NCI-H187 (cell line): ENCODE data around the gene NMRK2.
"Not testable (repeated sequence)": the region's sequence is repeated elsewhere in the genome, so short reads cannot be mapped to it uniquely, and the experiment has no call there.

Experiments used
- DNase-seq, 2 experiments: peaks; one replicate each; lab custom pipeline; 2025; lab: John Stamatoyannopoulos, UW

NMRK2 gene

DNA sequence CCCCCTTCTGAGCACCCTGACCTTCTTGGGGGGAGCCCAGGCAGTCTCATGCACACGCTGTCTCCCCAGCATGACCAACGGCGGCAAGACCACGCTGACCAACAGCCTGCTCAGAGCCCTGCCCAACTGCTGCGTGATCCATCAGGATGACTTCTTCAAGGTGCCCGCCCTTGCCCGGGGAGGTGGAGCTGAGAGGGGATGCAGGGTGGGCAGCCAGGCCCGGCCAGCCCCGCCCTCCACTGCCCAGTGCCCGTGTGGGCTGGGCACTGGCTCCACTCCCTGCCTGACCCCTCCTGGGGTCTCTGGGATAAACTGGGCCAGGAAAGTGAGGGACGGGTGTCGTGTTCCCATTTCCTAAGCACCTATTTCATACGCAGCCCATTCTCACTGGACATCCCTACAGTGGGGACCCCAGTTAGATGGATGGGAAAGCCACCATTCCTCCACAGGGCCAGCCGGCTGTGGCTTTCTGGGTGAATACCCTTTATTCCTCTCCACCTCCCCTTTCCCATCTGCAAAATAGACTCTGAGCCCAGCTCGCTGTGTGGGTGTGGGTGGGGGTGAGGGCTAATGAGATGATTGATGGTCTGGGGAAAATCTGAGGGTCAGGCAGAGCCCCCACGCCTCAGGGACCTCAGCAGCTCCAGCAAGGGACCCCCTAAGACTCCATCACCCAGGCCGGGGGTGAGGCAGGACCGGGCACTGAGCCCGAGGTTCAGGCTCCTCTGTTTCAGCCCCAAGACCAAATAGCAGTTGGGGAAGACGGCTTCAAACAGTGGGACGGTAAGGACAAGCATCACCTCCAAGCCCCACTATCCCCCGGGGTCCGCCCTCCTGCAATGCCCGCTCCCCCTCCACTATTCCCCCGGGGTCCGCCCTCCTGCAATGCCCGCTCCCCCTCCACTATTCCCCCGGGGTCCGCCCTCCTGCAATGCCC, 3.9 kb downstream of the NMRK2 start:
- no peak for DNase-seq

DNA sequence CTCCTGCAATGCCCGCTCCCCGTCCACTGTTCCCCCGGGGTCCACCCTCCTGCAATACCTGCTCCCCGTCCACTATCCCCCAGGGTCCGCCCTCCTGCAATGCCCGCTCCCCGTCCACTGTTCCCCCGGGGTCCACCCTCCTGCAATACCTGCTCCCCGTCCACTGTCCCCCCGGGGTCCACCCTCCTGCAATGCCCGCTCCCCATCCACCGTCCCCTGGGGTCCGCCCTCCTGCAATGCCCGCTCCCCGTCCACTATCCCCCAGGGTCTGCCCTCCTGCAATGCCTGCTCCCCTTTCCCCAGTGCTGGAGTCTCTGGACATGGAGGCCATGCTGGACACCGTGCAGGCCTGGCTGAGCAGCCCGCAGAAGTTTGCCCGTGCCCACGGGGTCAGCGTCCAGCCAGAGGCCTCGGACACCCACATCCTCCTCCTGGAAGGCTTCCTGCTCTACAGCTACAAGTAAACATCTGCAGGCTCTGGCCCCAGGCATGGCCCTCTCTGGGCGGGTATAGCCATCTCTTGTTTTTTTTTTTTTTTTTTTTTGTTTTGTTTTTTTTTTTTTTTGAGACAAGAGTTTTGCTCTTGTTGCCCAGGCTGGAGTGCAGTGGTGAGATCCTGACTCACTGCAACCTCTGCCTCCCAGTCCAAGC, 5.6 kb downstream of the NMRK2 start:
- DNase-seq: not testable (repeated sequence)

DNA sequence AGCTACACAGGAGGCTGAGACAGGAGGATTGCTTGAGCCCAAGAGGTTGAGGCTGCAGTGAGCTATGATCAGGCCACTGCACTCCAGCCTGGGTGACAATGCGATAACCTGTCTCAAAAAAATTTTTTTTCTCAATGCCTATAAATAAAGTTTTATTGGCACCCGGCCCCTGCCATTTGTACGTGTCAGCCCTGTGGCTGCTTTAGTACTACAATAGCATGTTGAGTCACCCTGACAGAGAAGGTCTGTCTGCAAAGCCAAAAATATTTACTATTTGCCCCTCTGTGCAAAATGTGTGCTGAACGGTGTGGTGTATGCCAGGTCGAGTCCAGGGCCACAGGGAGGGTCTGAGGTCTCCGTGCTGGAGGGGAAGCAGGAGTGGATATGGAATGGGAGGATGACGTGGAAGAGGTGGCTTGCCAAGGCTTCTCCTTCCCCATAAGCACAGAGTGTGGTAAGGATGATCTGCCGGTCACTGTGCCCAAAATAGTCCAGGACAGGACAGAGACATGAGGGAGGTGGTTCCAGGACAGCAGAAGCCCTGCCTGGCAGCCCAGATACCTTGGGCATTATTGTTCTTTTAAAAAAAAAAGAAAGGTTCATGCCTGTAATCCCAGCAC, 10.0 kb downstream of the NMRK2 start:
- DNase-seq: no peak

DNA sequence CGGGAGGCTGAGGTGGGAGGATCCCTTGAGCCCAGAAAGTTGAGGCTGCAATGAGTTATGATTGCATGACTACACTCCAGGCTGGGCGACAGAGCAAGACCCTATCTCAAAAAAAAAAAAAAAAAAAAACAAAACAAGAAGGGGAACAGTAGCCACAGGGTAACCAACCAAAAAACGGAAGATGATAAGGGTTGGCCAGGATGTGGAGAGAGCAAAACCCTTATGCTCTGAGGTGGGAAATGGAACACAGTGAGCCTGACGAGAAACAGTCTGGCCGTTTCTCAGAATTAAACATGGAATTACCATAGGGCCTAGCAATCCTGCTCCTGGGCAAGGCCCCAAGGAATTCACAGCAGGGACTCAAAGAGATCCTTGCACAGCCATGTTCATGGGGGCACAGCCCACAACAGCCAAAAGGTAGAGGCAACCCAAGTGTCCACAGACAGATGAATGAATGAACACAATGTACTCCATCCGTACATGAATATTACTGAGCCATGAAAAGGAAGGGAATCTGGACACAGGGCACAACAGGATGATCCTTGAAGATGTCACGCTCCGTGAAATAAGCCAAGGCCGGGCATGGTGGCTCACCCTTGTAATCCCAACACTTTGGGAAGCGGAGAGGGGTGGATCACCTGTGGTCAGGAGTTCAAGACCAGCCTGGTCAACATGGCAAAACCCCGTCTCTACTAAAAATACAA, 11.3 kb downstream of the NMRK2 start:
- DNase-seq: no peak

DNA sequence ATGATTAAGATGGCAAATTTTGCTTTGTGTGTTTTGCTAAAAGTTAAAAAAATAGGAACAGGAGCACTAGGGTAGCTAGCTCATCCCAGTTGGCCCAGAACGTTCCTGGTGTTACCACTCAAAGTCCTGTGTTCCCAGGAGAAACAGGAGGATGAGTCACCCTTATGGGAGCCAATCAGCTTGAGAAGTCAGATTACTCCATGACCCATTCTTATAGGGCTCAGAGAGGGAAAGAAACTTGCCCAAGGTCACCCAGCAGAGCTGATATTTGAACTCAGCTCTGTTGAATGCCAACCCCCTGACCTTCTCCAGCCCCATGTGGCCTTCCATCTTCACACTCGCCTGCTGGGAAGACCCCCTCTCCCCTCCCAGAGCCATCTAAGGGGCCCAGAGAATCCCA, 13.0 kb downstream of the NMRK2 start:
- DNase-seq: no peak

DNA sequence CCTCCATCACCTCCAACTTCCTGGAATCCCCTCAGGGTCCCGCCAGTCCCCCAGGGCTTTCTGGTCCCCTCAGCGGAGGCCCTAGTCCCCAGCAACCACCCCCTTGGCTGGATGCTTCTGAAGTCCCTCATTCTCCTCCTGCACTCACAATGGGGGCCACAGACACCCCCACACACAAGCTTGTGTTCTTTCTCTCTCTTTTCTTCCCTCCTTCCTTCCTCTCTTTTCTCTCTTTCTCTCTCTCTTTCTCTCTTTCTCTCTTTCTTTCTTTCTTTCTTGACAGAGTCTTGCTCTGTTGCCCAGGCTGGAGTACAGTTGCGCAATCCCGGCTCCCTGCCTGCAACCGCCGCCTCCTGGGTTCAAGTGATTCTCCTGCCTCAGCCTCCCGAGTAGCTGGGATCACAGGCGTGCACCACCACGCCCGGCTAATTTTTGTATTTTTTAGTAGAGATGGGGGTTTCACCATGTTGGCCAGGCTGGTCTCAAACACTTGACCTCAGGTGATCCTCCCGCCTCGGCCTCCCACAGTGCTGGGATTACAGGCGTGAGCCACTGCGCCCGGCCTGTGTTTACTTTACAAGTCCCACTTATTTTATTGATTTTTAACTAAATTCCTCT, 14.6 kb downstream of the NMRK2 start:
- DNase-seq: not testable (repeated sequence)

DNA sequence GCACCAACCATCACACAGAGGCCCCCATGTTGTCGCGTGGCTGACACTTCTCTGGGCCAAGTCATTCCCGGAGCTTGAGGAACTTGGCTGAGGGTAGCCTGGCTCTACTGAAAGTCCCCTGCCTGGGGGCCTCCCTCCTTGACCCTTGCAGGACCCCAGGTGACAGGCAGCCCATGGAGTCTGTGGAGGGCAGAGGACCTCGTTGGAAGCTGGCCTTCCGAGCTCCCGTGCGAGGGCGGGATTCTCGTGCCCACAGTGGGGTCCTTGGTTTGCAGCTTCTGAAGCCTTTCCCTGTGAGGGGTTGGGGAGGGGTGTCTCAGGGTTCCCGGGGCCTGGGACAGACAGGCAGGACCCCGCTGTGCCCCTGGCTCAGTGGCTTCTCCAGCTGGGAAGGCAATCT, 16.4 kb downstream of the NMRK2 start:
- DNase-seq: no peak

DNA sequence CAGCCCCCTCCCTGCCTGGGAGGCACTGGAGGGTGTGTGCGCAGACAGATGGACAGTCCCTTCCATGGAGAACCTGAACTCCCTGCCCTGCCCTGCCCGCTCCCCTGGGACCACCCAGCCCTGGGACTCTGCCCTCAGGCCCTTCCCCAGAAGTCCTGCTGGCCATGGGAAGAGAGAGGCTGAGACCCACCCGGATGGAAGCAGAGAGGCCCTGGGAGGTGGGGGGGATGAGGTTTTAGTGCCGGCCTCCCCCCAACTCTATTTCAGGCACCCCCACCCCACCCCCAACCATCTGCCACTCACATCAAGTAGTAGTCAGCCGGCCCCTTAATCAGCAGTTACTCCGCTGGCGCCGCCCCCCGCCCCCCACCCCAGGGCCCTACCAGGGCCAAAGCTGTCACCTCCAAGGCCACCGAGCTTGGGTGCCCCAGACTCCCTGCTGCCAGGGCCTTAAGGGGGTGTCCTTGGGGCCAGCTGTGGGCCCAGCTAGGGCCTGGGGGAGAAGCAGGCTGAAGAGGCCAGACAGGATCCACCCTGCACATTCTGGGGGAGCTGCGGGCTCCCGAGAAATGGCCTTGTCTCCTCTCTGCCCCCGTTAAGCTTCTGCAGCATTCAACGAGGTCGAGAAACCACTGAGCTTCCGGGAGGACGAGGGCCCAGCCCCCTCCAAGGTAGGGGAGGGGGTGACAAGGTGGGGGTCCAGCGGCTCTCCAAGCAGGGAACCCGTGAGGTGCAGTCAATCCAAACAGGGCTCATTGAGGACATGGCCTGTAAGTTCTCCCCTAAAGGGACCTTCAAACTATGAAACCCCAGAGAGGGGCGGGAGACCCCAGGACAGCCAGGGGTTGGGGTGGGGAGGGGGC, 17.4 kb downstream of the NMRK2 start:
- DNase-seq: no peak

DNA sequence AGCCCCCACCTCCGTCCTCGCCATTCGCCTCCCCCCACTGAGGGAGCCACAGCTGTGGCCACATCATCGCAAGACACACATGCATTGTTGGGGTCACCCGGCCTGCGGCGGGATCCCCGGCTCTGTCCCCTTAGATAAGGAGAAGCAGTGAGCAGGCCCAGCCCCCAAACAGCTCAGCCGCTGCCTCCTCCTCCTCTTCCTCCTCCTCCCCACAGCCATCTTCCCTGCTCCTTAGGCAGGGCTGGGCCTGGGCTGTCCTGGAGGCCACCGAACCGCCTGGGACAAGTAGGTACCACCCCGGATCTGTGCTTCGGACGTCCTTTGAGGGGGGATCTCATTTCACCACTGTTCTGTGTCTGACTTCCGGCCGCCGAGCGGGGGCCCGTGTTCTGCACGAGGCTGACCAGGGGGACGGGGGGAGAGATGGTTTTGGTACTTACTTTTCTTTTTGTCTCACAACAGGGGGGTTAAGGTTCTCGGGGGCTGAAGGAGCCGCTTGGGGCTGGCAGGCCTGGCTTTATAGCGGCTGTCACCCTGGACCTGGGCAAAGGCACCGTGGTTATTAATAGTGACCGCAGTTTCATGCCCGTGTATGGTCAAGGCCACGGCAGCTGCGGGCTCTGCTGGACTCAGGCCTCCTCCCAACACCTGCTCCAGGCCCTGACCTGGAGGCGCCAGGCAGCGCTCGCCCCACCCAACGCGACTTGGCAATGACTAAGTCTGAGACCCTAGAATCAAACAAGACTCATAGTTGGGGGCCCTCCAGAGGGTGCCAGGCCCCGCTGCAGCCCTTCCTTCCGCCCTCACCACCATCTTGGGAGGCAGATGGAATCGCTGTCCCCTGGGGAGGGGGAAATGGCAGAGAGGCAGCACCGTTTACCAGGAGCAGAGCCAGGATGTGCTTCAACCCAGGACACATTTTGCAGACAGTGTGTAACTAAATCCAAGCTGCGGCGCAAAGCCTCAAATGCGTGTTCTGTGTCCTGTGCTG, 18.3 kb downstream of the NMRK2 start:
- DNase-seq: no peak

DNA sequence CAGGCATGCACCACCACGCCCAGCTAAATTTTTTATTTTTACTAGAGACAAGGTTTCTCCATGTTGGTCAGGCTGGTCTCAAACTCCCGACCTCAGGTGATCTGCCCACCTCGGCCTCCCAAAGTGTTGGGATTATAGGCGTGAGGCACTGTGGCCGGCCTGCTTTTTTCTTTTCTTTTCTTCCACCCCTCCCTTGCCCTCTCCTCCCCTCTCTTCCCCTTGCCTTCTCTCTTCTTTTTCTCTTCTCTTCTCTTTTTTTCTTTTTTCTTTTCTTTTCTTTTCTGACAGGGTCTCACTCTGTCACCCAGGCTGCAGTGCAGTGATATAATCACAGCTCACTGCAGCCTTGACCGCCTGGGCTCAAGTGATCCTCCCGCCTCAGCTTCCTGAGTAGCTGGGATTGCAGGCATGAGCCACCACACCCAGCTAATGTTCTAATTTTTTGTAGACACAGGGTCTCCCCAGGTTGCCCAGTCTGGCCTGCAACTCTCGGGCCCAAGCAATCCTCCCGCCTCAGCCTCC, 19.9 kb downstream of the NMRK2 start:
- not testable (repeated sequence) for DNase-seq

DNA sequence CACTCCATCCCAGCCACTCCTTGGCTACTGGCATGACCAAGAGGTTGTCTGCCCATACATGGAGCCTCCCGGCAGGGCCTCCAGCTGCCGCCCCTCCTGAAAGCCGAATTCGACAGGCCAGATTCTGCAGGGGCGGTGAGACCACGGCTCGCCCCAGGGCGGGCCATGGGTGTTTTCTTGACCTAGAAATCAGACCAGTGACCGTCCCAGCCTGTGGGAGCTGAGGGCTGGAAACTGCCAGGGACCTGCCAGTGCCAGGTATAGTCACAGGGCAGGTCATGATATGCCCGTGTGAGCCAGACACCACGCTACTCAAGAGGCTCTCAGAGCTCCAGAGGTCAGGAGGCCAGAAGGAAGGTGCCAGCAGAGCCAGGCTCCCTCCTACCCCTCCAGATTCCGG, 21.2 kb downstream of the NMRK2 start:
- DNase-seq: no peak

DNA sequence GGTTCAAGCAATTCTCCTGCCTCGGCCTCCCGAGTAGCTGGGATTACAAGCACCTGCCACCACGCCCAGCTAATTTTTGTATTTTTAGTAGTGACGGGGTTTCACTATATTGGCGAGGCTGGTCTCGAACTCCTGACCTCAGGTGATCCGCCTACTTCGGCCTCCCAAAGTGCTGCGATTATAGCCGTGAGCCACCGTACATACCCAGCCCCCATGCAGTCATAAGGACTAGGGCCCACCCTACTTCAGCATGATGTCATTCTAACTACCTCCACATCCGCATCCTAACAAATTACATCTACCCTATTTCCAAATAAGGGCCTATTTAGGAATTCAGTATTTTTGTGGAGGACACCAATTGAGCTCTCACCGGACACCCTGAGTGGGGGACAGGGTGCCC, 22.4 kb downstream of the NMRK2 start:
- DNase-seq: not testable (repeated sequence)

DNA sequence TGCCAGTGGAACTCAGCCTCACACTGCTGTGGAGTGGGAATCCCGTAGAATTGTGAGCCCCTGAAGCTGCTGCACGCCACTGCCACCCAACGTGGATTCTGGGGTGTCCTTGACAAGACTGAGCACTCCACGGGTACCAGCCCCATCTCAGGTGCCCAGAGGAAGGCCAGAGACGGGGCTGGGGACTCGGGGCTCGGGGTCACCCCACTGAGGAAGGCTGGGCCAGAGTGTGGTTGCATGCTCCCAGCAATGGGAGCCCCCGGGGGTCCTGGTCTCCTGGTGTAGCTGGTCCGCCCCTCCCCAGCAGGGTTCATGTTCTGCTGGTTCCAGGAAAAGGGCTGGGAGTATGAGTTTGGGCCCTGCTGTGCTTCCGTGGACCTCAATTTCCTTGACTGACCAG, 22.8 kb downstream of the NMRK2 start:
- DNase-seq: no peak

DNA sequence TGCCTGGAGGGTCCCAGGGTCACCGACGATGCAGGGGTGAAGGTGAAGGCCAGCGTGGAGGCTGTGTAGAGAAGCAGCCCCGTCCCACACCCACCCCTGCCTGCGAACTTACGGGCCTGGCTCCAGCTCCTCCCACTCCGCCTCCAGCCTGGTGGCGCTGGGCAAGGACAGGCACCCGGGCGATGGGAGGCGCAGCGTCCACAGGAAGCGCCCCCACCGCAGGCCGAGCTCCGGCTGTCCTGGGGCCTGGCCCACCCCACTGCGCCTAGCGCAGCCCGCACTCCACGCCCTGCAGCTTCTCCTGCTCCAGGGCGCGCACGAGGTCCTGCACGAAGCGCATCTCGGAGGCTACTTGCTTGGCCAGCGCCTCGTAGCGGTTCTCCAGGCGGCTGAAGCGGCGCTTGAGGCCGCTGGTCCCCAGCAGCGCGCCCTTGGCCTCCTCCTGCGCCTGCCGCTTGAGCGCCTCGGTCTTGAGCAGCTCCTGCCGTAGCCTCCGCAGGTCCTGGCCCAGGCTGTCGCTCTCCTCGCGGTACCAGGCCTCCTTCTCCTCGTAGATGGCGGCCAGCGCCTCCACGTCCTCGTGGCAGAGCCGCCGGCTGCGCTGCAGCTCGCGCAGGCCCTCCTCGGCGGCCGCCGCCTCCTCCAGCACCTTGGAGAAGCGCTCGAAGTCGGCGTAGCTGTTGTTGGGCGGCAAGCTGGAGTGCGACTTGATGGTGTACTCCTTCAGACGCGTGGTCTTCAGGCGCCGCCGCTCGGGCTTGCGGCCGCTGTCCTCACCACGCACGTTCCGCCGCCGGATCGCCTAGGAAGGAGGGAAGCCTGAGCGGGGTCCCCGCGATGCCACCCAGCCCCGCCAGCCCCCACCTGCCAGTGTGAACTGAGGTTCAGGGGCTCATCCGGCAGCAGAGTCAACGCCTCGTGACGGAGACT, 26.2 kb downstream of the NMRK2 start:
- no peak for DNase-seq

DNA sequence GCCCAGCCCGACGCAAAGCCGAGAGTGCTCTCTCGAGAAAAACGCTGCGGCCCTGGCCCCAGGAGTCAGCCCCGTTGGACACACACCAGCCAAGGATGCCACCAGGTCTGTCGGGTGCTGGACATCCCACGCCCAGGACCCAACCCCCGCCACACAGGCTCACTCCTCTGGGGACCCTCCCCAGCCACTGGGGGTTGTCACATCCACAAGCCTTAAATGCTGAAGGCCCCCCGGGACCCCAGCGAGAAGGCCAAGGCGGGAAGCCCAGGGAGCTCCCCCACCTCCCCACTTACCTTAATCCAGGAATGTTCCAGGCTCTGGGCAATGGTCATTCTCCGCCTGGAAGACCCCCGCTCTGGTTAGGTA, 26.9 kb downstream of the NMRK2 start:
- DNase-seq: no peak

DNA sequence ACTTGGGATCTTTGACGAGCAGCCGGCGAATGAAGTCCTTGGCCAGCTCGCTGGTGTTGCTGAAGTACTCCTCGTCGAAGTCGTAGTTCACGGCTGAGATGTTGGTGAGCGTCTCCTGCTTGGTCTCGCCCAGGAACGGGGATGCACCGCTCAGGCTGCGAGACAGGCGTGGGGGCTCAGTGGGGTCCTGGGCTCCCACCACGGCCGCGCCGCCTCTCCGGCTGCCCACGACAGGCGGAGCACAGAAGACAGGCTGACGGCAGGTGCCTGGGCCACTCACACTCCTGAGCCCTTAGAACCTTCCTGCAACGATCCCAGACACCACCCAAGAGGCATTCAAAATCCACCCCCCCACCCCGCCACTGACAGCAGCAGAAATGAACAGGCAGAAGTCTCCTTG, 28.1 kb downstream of the NMRK2 start:
- DNase-seq: no peak

DNA sequence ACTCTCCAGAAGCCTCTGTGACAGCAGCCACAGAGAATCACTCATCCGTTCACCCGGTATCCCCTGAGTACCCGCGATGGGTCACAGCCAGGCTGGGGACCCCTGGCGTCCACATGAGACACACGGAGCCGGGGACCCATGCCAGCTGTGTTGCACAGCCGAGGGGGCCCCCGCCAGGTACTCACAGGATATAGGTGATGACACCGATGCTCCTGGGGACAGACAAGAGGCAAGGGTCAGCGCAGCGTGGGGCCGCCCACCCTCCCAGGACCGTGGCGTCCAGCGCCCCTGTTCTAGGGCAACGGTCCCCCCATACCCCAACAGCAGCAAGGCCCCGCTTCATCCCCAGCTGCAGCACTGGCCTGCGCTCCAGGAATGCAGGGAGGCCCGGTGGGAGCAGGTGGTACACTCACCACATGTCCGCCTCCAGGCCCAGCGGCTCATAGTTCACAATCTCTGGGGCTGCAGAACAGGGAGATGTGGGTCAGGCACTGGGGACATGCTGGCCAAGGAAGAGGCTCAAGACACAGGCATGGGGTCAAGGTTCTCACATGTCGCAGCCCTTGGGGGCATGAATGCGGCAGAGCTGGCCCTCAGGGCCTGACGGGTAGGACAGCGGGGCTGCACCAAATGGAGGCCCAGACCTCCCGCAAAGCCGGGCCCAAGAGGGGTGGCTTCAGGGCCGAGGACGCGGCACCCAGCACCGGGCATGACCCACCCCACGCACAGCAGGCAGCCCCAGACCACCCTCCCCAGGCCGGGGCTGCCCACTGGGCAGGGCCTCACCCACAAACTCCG, 30.8 kb downstream of the NMRK2 start:
- no peak for DNase-seq
